ENCODE results near the gene XXYLT1. TPM values are rescaled to one million over a fixed set of nuclear protein-coding genes. Genes with fewer than 3 reads are reported as not detected.

Gene XXYLT1
- total RNA-seq, 4 donors from 2014 or later: 6.0 to 16.1 (median 9.6) TPM

- ATAC-seq (ENCODE audit: low FRiP score) (no peak), DNase-seq (ENCODE audit: low spot score) (no peak)
- TF ChIP-seq CTCF (IDR thresholded peaks at IDR 0.05): no peak
Measured at GRCh38 chr3:195117978-195118581, 152.9 kb downstream of the XXYLT1 start.

GRCh38 chr3:195116407-195117185 lies 154.4 kb downstream of the XXYLT1 start:
- ATAC-seq (ENCODE audit: low FRiP score) (no peak), DNase-seq (ENCODE audit: low spot score) (no peak)
- TF ChIP-seq CTCF (IDR thresholded peaks at IDR 0.05): no peak

DNA sequence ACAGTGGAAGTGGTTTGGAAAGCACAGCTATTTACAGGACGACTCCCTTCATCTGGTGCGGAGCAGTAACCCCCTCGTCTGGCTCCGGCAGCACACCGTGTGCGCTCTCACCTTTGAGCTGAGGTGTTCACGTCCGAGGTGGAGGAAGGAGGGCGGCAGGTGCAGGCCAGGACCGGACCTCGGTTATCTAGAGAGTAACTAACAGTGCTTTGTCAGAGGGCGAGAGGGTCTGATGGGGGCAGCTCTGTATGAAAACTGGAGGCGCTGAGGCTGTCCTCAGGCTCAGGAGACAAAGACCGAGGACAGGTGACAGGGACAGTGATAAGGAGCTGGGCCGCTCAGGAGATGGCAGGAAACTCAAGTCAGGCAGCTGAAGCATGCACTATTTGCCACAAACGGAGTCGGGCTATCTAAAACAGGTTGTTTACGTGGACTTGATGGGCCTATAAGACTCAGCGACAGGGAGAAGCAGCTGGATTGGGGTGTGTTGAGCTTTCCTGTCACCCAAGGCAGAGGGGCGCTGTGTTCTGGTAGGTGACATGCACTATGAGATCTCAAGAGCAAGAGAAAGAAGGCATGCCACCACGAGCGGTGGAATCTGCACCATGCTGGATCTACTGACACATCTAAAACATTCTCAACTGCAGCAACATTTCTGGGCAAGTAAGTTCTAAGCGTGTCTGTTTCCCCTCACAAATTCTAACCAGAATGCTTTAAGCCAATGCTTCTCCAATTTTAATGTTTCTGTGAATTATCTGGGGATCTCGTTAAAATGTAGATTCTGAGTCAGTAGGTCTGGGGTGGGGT lies 155.2 kb downstream of the XXYLT1 start:
- DNase-seq (ENCODE audit: low spot score): no peak
- no peak for ATAC-seq (ENCODE audit: low FRiP score)

DNA sequence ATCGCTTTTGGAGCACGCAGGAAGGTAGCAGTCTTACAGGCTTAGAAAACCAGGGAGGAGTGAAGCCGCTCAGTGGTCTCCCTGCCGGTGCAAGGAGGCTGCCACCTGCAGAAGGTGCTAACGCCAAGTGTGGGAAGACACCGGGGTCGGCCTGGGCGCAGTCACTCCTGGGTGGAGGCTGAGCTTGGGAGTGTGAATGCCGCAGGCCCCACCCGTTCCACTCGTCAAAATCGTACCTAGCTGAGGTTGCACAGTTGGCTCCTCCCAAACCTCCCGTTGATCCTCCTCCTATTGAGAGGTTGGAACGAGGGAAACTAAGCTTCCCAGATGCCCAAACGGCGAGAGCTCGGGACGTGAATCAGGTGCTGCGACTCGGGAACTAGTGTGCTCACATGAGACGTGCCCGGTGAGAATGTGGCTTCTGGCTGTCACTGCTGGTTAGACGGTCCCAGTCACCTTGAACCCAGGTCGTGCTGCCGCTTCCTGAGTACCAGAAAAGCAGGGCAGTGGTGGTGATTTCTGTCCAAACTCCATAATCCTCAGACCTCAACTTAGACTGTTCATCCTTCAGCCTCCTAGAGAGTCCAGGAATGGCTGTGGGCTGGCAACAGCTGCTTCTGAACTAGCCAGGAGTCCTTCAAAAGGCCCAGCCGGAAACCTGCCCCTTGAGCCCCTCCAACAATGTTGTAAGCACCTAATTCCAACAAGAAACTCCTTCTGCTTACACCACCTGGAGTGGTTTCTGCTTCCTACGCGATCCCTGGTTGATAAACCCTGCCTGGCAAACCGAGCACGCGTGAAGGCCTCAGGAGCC lies 156.0 kb downstream of the XXYLT1 start:
- DNase-seq (ENCODE audit: low spot score) (no peak), ATAC-seq (ENCODE audit: low FRiP score) (no peak)
- no peak for TF ChIP-seq CTCF (IDR thresholded peaks at IDR 0.05)

More for the DNA sequence above, 155.2 kb downstream of the XXYLT1 start:
- no peak for TF ChIP-seq CTCF (IDR thresholded peaks at IDR 0.05)

DNA sequence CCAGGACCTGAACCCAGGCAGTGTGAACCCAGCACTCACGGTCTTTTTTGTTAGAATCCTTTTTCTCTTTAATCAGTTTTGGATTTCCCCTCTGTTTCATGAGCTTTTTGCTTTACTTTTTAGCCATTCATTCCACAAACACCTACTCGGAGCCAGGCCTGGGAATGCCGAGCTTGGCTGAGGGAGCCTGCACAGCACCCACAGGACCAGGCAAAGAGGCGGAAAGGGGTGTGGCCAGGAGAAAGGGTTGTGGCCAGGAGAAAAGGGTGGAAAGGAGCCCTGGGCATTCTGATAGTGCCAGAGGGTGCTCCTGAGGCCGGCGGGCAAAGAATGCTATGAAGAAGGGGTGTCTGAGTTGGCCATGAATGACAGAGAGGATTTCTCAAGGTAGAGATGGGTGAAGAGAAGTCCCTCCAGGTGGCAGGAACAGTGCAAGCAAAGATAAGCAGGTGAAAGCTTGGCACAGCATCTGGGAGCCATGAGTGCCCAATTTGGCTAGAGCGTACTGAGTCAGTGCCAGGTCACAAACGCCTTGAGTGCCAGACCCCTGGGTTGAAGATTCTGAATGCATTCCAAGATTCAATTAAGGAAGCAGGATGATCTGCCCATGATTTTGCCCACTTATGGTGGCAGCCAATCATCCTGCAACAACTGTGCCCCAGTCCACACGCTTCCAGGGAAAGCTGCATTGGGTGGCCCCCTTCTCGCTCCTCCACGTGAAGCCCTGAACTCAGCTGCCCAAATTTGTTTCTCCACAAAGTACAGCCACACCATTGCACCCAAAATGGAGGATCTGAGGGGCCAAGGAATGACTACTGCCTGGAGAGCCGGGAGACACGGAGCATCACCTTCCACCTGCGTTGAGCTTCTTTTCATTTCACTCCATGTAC lies 157.2 kb downstream of the XXYLT1 start:
- ATAC-seq (ENCODE audit: low FRiP score) (no peak), DNase-seq (ENCODE audit: low spot score) (no peak)
- no peak for TF ChIP-seq CTCF (IDR thresholded peaks at IDR 0.05)

DNA sequence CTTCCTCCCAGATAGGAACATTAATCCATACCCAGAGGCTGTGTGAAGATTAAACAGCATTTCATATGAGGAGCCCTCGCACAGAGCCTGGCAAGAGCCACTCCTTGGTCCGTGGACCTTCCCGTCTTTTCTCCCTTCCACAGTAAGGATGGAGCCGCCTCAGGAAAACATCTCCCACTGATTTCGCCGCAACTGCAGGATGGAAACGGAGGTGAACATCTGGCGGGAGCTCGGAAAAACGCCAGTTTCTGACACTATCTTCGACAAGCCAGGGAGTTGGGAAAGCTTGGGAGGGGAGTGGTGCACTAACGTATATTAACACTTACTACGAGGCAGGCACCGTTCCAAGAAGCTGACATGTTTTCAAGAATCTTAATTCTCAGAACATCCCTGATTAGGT lies 157.9 kb downstream of the XXYLT1 start:
- no peak for DNase-seq (ENCODE audit: low spot score)
- no peak for TF ChIP-seq CTCF (IDR thresholded peaks at IDR 0.05)
- ATAC-seq (ENCODE audit: low FRiP score): no peak
